HuH-7.5 (cell line): ENCODE measurements around the gene ARPP19.
"Not testable (repeated sequence)": the region's sequence is repeated elsewhere in the genome, so short reads cannot be mapped to it uniquely, and the experiment has no call there.

Source experiments
- DNase-seq: peaks from one replicate; pipeline ENCODE4 v3.0.0; 2011; ENCODE audit warnings: low spot score

ARPP19 gene

GRCh38 chr15:52512869-52513268 lies 56.0 kb downstream of the ARPP19 start:
- DNase-seq = not testable (repeated sequence)

- DNase-seq = no peak
Measured at GRCh38 chr15:52511084-52511483, 57.7 kb downstream of the ARPP19 start.

GRCh38 chr15:52509500-52510245 lies 59.2 kb downstream of the ARPP19 start:
- DNase-seq = no peak

- DNase-seq = no peak
Measured at GRCh38 chr15:52506549-52506948, 62.3 kb downstream of the ARPP19 start.

GRCh38 chr15:52505151-52505550 lies 63.7 kb downstream of the ARPP19 start:
- no peak for DNase-seq

GRCh38 chr15:52503788-52504496 lies 64.9 kb downstream of the ARPP19 start:
- DNase-seq = no peak

GRCh38 chr15:52502608-52503007 lies 66.2 kb downstream of the ARPP19 start:
- no peak for DNase-seq

GRCh38 chr15:52499506-52499905 lies 69.3 kb downstream of the ARPP19 start:
- no peak for DNase-seq

- no peak for DNase-seq
Measured at GRCh38 chr15:52498706-52499105, 70.1 kb downstream of the ARPP19 start.
